ENCODE measurements around the gene ZDHHC22.

DNA sequence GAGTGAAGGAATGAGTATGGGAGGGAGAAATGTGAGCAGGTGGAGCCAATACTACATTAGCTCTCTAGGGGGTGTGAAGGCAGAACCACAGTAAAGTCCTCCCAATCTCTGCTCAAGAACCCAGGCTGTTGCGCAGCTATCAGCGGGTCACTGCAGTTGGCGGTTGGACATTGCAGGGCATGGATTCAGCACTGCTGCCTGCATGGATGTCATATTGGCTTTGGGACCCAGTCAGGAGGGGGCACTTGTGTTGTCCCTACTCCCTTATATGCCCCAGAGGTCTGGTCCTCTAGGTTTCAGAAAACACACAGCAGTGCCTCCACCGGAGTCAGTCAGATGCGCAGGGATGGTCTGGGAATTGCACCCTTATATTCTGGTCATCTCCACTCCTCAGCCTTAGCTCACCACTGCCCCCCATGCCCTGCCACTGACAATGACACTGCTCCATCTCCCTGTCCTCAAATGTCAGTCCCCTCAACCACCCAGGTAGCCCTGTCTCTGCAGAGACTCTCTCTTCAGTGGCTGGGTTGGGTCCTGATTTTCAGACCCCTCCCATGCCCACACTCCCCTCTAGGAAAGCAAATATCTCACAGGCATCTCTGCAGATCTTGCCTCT lies 9.6 kb downstream of the ZDHHC22 start:
- TF ChIP-seq, protein P1, sequence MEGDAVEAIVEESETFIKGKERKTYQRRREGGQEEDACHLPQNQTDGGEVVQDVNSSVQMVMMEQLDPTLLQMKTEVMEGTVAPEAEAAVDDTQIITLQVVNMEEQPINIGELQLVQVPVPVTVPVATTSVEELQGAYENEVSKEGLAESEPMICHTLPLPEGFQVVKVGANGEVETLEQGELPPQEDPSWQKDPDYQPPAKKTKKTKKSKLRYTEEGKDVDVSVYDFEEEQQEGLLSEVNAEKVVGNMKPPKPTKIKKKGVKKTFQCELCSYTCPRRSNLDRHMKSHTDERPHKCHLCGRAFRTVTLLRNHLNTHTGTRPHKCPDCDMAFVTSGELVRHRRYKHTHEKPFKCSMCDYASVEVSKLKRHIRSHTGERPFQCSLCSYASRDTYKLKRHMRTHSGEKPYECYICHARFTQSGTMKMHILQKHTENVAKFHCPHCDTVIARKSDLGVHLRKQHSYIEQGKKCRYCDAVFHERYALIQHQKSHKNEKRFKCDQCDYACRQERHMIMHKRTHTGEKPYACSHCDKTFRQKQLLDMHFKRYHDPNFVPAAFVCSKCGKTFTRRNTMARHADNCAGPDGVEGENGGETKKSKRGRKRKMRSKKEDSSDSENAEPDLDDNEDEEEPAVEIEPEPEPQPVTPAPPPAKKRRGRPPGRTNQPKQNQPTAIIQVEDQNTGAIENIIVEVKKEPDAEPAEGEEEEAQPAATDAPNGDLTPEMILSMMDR (IDR thresholded peaks at IDR 0.05; ENCODE audit: low read depth, low read length, poor library complexity, severe bottlenecking) = peak; percentile 36
- TF ChIP-seq EZH2phosphoT487 (IDR thresholded peaks at IDR 0.05; ENCODE audit: borderline replicate concordance, low read length) = no peak

Measured in DOHH2 (cell line).